NCI-H510A treated with DMSO at 0.1 percent for 48 hours (cell line): Measurements from ENCODE around the gene NF2.

Experiments
- DNase-seq: peaks from one replicate; lab custom pipeline; 2025; lab: John Stamatoyannopoulos, UW

The NF2 gene

DNA sequence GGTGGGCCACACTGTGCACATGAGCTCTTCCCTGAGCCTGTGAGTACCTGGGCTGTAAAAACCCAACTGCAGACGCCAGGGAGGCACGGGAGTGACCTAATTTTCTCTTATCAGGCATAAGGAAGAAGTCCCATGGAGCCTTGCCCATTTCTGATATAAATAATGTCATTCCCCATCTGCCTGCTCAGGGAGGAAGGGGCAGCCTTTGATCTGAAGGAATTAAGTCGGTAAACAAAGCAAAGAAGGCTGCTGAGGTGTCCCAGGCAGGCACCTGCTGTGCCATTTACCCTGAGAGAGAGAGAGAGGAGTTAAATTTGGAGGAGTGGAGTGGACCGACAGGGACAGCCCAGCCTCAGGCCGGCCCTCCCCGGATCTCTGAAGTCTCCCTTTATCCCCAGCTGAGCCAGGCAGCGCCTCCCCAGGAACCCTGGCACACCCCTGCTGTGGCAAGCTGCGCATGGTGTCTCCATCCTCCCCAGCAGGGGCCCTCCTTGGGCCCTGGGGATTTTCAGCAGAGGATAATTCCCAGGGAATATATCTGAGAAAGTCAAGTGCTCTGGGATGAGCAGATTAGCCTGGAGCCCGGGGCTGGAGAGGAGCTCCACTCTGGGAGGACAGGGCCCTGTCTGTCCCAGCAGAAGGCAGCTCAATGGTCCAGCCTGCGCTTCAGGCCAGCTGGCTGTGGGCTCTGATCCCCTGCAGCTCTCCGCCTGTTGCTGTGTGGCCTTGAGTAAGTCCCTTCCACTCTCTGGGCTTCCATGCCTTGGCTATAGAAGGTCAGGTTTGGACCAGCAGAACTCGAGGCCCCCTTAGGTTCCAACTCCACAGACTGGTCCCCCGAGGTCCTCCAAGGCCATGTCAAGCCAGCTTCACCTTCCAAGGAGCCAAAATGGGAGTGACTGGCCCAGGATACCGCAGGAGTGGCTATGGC, 98.8 kb downstream of the NF2 start:
- no peak for DNase-seq

DNA sequence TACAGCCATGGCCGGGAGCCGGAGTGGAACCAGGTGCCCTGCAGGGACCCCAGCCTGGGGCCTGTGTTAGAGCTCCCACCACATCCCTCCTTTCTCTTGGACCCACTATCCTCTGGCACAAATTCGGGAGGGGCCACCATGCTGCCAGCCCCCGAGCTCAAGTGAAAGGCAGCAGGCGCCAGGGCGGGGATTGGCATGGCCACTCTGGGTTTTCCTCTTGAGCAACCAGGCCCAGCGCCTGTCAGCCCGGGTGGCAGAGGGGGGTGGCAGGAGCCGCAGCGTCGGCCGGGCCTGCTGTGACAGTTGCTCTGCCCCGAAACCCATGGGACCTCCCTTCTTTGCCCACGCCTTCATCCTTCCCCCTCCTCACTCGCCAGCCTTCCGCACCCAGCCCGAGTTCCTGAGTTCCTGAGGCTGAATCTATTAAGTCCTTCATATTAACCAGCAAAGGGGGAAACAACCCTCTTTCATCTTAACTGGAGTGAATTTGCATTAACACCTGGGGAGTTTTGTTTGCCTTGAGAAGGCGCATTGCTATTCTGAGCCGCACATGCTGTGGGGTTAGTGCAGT, 99.6 kb downstream of the NF2 start:
- DNase-seq, result no peak

DNA sequence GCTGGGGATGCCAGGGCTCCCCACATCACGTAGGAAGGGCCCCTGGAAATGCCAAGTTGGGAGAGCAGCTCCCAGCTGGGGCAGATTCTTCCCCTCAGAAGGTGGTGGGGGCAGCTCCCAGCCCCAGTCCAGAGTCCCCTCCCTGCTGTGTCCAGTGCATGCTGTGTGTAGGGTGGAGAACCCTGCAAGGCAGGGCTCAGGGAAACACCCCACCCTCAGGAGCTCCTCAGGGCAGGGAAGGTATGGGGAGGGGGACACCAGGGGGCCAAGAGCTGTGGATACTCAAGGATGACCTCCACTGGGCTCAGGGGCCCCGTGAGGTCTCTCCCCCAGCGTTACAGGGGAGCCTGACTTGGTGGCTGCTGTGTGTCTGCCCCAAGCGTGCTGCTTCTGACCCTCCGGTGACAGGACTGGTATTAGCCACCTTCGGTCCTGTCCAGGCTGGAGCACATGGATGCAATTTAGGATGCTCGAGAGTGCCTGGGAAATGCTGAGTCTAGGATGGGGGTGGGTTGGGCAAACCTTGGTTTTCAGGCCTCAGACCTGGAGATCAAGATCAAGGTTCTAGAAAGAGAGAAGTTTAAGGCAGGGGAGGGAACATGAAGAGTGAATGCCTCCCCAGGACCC, 100.2 kb downstream of the NF2 start:
- no peak for DNase-seq

- peak; percentile 57 for DNase-seq
Measured at GRCh38 chr22:29704528-29705285, 101.3 kb downstream of the NF2 start.

DNA sequence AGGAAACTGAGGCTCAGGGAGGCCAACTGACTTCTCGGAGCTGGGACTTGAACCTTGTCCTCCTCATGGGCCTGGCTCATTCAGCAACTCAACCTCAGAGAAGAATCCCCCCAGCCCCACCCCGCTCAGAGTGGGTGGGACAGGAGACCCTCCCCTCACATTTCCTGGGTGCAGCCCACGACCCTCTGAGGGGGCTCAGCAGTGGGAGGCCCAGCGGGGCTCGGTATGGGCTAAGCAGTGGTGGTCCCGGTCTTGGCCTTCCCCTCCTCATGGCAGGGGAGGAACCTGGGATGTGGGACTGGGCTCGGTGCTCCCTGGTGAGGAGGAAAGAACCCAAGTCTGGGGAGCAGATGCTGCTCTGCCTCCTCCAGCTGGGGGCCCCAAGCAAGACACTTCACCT, 102.2 kb downstream of the NF2 start:
- DNase-seq, result no peak

DNA sequence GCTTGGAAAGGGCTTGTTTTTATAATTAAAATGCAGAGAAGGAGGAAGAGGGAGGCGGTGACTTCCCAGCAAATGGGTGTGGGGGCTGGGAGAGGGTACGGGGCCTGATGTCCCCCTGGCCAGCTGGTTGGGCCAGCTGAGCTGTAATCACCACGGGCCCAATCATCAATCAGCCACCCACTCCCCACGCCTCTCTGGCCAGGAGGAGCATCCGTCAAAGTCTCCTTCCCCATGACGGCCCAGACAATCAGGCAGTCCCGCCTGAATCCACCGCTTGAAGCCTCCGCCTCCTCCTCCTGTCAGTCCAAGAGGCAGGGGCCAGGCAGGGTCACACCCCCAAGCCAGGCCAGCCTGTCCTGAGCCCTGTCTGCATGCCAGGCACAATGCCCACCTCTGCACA, 103.1 kb downstream of the NF2 start:
- no peak for DNase-seq

- DNase-seq, result no peak
Measured at GRCh38 chr22:29707010-29707409, 103.6 kb downstream of the NF2 start.

DNA sequence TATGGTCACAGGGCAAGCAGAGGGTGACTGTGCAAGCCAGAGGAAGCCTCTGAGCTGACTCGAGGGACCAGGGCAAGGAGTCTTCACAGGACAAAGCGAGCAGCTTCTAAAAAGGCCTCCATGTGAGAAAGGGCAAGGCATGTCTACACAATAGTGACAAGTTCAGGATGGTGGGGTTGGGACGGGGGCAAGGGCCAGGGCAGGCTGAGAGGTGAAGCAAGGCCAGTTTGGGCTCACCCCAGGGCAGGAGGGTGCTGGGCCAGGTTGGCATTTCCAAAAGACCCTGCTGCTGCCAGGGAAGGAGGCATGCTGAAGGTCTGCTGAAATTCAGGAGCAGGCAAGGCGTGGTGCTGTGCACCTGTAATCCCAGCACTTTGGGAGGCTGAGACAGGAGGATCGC, 104.0 kb downstream of the NF2 start:
- DNase-seq, result no peak

- no peak for DNase-seq
Measured at GRCh38 chr22:29710193-29710592, 106.8 kb downstream of the NF2 start.

DNA sequence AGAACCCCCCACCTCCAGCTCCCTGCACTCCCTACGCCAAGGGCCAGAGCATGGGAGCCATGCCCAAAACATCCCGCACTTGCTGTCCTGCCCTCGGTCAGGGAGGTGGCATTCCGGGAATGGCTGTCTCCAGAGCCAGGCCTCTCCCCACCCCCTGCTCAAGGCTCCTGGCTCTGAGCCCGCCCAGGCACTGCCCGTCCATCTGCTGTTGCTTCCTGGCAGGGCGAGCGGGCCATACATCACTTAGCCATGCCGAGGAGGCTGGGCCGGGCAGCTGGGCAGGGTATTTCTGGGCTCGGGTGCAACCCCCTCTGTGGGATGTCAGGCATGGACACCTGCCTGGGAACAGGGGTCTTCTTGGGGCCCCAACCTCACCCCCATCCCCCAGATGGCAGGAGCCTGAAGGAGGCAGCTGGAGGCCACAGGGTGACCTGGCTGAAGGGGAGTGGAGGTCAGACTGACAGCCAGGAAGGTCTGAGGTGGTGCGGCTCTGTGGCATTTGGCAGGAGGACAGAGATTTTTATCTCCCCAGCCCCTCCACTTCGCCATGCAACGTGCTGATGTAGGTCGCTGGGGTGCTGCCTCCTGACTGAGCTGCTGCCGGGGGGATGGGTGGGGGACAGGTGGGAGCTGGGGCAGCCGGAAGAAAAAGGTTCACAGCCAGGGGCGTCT, 107.6 kb downstream of the NF2 start:
- DNase-seq, result no peak

DNA sequence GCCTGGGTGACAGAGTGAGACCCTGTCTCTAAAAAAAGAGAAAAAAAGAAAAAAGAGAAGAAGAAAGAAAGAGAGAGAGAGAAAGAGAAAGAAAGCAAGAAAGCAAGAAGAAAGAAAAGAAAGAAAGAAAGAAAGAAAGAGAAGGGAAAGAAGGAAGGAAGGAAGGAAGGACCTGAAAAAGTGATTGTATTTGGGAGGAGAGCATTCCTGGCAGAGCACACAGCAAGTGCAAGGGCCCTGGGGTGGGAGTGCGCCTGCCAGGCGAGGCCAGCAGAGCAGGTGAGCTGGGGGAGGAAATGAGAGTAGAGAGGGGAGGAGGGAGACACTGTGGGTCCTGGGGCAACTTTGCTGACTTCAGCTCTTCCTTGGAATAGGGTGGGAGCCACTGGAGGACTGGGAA, 108.7 kb downstream of the NF2 start:
- no peak for DNase-seq

- DNase-seq, result no peak
Measured at GRCh38 chr22:29713156-29713727, 109.8 kb downstream of the NF2 start.

- peak; percentile 31 for DNase-seq
Measured at GRCh38 chr22:29715240-29715639, 111.8 kb downstream of the NF2 start.

- no peak for DNase-seq
Measured at GRCh38 chr22:29715705-29716104, 112.3 kb downstream of the NF2 start.

GRCh38 chr22:29716814-29717545, 113.5 kb downstream of the NF2 start:
- DNase-seq, result no peak

GRCh38 chr22:29717789-29718188, 114.4 kb downstream of the NF2 start:
- peak; percentile 23 for DNase-seq

- no peak for DNase-seq
Measured at GRCh38 chr22:29718949-29719898, 115.8 kb downstream of the NF2 start.

- no peak for DNase-seq
Measured at GRCh38 chr22:29719899-29720645, 116.6 kb downstream of the NF2 start, which contains the start of gene CABP7. CABP7 (plus strand) TSS chr22:29720003; CDS start chr22:29720425, 422 bp downstream.
